NCI-H2029 treated with DMSO at 0.1 percent for 48 hours (cell line): ENCODE measurements around the gene FRMD6.

Experiments used
- DNase-seq: peaks from one replicate; lab custom pipeline; 2025; lab: John Stamatoyannopoulos, UW

Gene FRMD6

GRCh38 chr14:51651388-51652167 lies at the start of gene FRMD6:
FRMD6 (plus strand) TSS chr14:51651910; CDS start chr14:51689837, 37,927 bp downstream.
- DNase-seq, result peak; percentile 50

- DNase-seq, result no peak
Measured at GRCh38 chr14:51602310-51602709, 49.4 kb upstream of the FRMD6 start.

DNA sequence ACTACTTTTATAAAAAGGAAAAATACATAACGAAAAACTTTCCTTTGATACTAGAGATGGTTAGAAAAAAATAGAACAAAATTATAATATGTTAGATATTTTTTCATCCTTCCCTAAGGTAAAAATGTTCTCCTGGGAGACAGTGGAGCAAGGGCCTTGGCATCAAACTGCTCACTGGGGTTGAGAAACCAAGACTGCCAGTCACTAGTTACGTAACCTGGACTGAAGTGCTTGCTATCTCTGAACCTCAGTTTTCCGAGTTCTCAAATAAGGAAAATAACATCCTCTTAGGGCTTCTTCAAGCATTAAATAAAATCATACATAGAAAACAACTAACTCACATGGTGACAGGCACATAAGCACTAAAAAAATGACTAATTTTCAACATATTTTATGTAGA lies 48.2 kb upstream of the FRMD6 start:
- no peak for DNase-seq

DNA sequence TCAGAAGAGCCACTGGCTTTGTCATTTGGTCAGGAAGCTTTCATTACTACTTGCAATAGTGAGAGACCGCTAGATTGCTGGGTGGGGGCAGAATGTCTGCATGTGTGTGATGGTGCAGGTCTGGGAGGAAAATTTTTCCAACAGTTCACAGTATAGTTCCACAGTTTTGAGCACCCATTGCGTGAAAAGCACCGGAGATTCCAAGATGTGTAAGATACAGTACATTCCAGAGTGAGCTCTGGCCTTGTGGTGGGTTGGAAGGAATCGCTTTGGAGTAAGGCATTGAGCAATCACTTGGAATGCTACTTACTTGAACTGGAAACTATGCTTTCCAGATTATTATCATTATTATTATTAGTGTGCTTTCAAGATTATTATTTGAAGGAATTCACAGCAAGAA lies 47.6 kb upstream of the FRMD6 start:
- no peak for DNase-seq

DNA sequence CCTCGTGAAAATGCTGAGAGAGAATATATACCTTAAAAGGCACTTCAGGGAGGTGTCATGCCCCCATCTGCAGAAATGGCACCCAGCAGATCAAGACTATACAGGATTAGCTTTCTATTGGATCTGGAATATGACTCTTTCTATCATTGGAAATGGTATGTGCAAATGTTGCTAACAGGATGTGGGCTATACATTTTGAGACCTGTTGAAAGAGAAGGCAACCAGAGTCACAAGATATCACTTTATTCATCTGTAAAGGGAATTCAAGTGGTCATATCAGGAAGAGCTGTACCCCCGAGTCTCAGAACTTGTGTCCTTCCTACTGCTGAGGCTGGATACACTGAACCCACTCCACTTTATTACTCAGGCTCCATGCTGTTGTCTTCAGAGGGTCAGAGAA lies 46.1 kb upstream of the FRMD6 start:
- no peak for DNase-seq

- DNase-seq, result no peak
Measured at GRCh38 chr14:51607711-51608110, 44.0 kb upstream of the FRMD6 start.

- no peak for DNase-seq
Measured at GRCh38 chr14:51609251-51609954, 42.3 kb upstream of the FRMD6 start.

GRCh38 chr14:51609955-51610283 lies 41.8 kb upstream of the FRMD6 start:
- DNase-seq, result no peak

GRCh38 chr14:51610771-51611170 lies 40.9 kb upstream of the FRMD6 start:
- no peak for DNase-seq

GRCh38 chr14:51612449-51612848 lies 39.3 kb upstream of the FRMD6 start:
- DNase-seq, result no peak

- DNase-seq, result no peak
Measured at GRCh38 chr14:51613416-51613815, 38.3 kb upstream of the FRMD6 start.

DNA sequence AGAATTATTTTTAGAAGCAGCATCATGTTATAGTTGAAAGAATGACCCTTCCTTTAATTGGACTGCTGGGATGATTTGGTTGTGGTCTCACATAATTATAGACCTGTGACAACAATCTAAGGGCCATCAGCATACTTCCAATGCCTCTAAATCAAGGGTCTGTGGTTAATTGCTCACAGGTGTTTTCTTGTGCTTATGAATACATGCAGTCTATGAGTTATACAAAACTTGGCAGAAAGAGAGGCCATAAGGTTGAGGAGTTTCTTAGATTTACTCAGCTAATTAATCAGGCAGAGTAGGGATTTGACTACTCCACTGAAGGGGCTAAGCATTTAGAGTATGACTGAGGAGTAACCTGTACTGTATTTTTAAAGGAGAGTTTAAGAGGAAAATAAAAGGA lies 37.0 kb upstream of the FRMD6 start:
- DNase-seq, result no peak

DNA sequence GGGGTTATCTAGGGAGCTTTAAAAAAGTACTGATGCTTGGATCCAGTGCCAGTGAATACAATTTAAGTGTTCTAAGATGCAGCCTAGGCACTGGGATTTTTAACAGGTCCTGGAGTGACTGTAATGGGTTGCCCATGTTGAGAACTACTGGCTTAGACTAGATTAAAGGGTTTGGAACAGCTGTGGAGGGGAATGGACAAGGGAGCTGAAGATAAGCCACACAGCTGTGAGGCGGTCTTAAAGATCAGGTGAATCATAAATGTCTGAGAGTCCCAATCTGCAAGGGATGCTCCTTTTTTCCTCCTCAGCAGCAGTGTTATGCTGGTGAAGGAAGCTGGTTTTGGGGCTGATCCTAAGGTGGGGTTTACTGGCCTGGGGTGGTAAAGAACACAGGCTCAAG lies 35.5 kb upstream of the FRMD6 start:
- no peak for DNase-seq

DNA sequence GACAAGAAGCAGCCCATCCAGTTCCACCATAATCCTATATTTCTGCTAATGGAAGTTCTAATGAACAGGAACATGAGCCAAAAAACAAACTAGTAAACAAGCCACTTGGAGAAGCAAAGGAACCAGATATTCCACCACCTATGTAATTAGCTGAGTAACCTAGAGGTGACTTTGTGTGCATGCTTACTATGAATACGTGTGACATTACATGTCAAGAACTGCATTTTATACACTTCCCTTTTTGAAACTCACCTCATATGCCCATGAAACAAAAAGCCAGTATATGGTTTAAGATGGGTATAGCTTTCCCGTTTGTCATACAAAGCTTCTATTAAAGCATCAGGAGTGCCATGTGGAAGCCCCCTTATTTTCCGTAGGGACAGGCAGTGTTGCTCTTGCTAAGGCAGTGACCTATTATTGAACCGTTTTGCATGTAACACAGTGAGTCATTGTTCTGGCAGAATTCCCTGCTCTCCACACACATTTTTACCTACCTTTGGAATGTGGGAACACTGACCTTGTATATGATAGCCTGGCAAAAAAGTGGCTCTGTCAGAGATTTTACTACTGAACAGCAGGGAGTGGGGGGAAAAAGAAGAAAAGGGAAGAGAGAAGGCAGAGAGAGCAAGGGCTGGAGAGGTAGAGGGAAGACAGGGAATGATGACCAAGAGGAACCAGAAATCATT lies 34.8 kb upstream of the FRMD6 start:
- DNase-seq, result no peak

GRCh38 chr14:51619561-51619960 lies 32.1 kb upstream of the FRMD6 start:
- no peak for DNase-seq

- no peak for DNase-seq
Measured at GRCh38 chr14:51620056-51620455, 31.7 kb upstream of the FRMD6 start.

DNA sequence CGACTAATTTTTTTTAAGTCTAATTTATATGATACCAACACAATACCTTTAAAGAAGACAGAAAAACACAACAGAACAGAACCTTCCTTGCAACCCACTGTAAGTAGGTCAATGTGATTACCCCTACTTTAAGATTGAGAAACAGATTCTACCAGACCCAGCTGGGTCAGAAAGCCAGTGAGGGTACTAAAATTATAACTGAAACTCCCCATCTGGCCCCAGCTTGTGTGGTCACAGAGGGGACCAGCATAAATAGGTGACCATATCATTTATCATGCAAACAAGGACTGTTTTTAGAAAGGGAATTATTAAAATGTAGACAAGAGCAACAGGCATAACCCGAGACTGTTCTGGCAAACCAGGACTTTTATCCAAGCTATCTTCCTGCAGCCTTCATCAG lies 30.1 kb upstream of the FRMD6 start:
- no peak for DNase-seq

- no peak for DNase-seq
Measured at GRCh38 chr14:51622376-51622775, 29.3 kb upstream of the FRMD6 start.

GRCh38 chr14:51624955-51625569 lies 26.6 kb upstream of the FRMD6 start:
- no peak for DNase-seq

GRCh38 chr14:51626185-51626584 lies 25.5 kb upstream of the FRMD6 start:
- no peak for DNase-seq

- no peak for DNase-seq
Measured at GRCh38 chr14:51626788-51627187, 24.9 kb upstream of the FRMD6 start.

GRCh38 chr14:51627313-51627712 lies 24.4 kb upstream of the FRMD6 start:
- no peak for DNase-seq

GRCh38 chr14:51628238-51628637 lies 23.5 kb upstream of the FRMD6 start:
- DNase-seq, result no peak
